PFSK-1 (cell line): Measurements from ENCODE around the gene SORCS1.

Experiments
- FOXP2 ChIP-seq: optimal IDR thresholded peaks from 2 replicates; pipeline ENCODE3; 2011; ENCODE audit warnings: borderline replicate concordance, control low read depth, inconsistent platforms; ENCODE audit not compliant: insufficient read depth; ENCODE audit errors: extremely low read length, extremely low read depth
- POLR2AphosphoS5 ChIP-seq: IDR thresholded peaks from 2 replicates; pipeline ENCODE4 v1.6.1; 2012; ENCODE audit warnings: low read depth, mild to moderate bottlenecking, control low read depth, low read length, moderate library complexity
- SIN3A ChIP-seq: IDR thresholded peaks from 2 replicates; pipeline ENCODE4 v1.6.1; 2012; ENCODE audit warnings: mild to moderate bottlenecking, low read length, moderate library complexity, borderline replicate concordance; ENCODE audit not compliant: insufficient read depth
- TAF1 ChIP-seq: IDR thresholded peaks from 2 replicates; pipeline ENCODE4 v1.6.1; 2012; ENCODE audit warnings: low read length, control low read depth, borderline replicate concordance; ENCODE audit not compliant: insufficient read depth
- TF ChIP-seq, protein P1 (sequence below), 2 experiments: IDR thresholded peaks; 2 replicates each; pipeline versions ENCODE4 v1.6.1 to v1.8.0; 2011 to 2012; ENCODE audit warnings: low read depth in 2 of 2, low read length in 2 of 2, control low read depth in 1 of 2, inconsistent platforms in 1 of 2, mild to moderate bottlenecking in 1 of 2, moderate library complexity in 1 of 2; ENCODE audit not compliant: insufficient read depth in 1 of 2

The SORCS1 gene

GRCh38 chr10:106826716-106827115 is 337.8 kb downstream of the SORCS1 start:
- TF ChIP-seq POLR2AphosphoS5 (no peak), SIN3A (no peak), FOXP2 (no peak), TAF1 (no peak)
- TF ChIP-seq, protein P1, sequence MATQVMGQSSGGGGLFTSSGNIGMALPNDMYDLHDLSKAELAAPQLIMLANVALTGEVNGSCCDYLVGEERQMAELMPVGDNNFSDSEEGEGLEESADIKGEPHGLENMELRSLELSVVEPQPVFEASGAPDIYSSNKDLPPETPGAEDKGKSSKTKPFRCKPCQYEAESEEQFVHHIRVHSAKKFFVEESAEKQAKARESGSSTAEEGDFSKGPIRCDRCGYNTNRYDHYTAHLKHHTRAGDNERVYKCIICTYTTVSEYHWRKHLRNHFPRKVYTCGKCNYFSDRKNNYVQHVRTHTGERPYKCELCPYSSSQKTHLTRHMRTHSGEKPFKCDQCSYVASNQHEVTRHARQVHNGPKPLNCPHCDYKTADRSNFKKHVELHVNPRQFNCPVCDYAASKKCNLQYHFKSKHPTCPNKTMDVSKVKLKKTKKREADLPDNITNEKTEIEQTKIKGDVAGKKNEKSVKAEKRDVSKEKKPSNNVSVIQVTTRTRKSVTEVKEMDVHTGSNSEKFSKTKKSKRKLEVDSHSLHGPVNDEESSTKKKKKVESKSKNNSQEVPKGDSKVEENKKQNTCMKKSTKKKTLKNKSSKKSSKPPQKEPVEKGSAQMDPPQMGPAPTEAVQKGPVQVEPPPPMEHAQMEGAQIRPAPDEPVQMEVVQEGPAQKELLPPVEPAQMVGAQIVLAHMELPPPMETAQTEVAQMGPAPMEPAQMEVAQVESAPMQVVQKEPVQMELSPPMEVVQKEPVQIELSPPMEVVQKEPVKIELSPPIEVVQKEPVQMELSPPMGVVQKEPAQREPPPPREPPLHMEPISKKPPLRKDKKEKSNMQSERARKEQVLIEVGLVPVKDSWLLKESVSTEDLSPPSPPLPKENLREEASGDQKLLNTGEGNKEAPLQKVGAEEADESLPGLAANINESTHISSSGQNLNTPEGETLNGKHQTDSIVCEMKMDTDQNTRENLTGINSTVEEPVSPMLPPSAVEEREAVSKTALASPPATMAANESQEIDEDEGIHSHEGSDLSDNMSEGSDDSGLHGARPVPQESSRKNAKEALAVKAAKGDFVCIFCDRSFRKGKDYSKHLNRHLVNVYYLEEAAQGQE (IDR thresholded peaks at IDR 0.05; ENCODE audit: insufficient read depth in 1 of 2, low read depth in 2 of 2, low read length in 2 of 2) = no peak

- TF ChIP-seq POLR2AphosphoS5 (no peak), TAF1 (no peak), FOXP2 (no peak), SIN3A (no peak)
- TF ChIP-seq, protein P1 (IDR thresholded peaks at IDR 0.05; ENCODE audit: insufficient read depth in 1 of 2, low read depth in 2 of 2, low read length in 2 of 2) = no peak
These were observed 338.7 kb downstream of the SORCS1 start for GRCh38 chr10:106825576-106826364.

DNA sequence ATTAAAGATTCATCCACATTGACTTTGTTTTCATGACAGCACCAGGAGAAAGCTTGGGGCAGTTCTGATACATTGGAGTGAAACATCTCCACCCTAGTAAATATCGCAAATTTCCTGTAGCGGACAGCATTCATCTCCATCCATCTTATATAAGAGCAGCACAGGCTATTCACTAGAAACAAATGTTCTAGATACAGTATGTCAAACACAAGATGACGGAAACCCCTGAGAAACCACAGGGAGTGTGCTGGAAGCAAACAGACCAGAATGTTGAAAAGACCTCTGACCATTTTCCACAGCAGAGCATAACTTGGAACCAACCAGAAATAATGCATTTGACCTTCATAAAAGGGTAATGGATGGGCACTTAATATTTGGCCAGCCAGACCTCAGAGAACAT is 343.9 kb downstream of the SORCS1 start:
- TF ChIP-seq SIN3A = no peak
- TF ChIP-seq, protein P1 (IDR thresholded peaks at IDR 0.05; ENCODE audit: insufficient read depth in 1 of 2, low read depth in 2 of 2, low read length in 2 of 2) = no peak
- TF ChIP-seq POLR2AphosphoS5 = no peak
- TF ChIP-seq TAF1 = no peak
- no peak for TF ChIP-seq FOXP2

- no peak for TF ChIP-seq TAF1
- TF ChIP-seq SIN3A = no peak
- TF ChIP-seq FOXP2 = no peak
- no peak for TF ChIP-seq POLR2AphosphoS5
- TF ChIP-seq, protein P1 (IDR thresholded peaks at IDR 0.05; ENCODE audit: insufficient read depth in 1 of 2, low read depth in 2 of 2, low read length in 2 of 2) = no peak
These were observed 345.0 kb downstream of the SORCS1 start for GRCh38 chr10:106819490-106819889.
